ENCODE data around the gene LGSN. TPM values are rescaled to one million over a fixed set of nuclear protein-coding genes. Genes with fewer than 3 reads are reported as not detected.

Gene LGSN
- total and polyA plus RNA-seq, 12 donors, result 0.03 to 1.3 (median 0.11) TPM; not detected in 8

- H3K27me3 ChIP-seq, result peaks cover 2% of the 10 kb centered on the region
- no peaks in the 10 kb centered on the region for H3K36me3 ChIP-seq (replicated peaks in 1 of 2)
- no peak for DNase-seq
- TF ChIP-seq, protein P1, sequence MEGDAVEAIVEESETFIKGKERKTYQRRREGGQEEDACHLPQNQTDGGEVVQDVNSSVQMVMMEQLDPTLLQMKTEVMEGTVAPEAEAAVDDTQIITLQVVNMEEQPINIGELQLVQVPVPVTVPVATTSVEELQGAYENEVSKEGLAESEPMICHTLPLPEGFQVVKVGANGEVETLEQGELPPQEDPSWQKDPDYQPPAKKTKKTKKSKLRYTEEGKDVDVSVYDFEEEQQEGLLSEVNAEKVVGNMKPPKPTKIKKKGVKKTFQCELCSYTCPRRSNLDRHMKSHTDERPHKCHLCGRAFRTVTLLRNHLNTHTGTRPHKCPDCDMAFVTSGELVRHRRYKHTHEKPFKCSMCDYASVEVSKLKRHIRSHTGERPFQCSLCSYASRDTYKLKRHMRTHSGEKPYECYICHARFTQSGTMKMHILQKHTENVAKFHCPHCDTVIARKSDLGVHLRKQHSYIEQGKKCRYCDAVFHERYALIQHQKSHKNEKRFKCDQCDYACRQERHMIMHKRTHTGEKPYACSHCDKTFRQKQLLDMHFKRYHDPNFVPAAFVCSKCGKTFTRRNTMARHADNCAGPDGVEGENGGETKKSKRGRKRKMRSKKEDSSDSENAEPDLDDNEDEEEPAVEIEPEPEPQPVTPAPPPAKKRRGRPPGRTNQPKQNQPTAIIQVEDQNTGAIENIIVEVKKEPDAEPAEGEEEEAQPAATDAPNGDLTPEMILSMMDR (IDR thresholded peaks at IDR 0.05), result no peak
- no peak for TF ChIP-seq POLR2A (IDR thresholded peaks at IDR 0.05)
- 83 to 91% (median 89%) methylated on average over 6 of the region's 6 CpGs for WGBS, 4 donors
- H3K9me3 ChIP-seq (replicated peaks in 1 of 3), result no peaks in the 10 kb centered on the region
- no peak overlapping the region for H3K4me3 ChIP-seq
- H3K27ac ChIP-seq, result no peak overlapping the region
- H3K4me1 ChIP-seq (replicated peaks in 1 of 2), result no peaks in the 10 kb centered on the region
- intact Hi-C loops (cut with DNase I), result no loop called here
Observed at GRCh38 chr6:63290492-63291058, 29.2 kb downstream of the LGSN start.

- intact Hi-C loops (cut with DNase I), result no loop called here
- no peak for TF ChIP-seq POLR2A (IDR thresholded peaks at IDR 0.05)
- TF ChIP-seq, protein P1 (IDR thresholded peaks at IDR 0.05), result no peak
Observed at GRCh38 chr6:63289269-63289872, 30.4 kb downstream of the LGSN start.

GRCh38 chr6:63280639-63281180, 39.1 kb downstream of the LGSN start:
- H3K36me3 ChIP-seq (replicated peaks in 1 of 2), result no peaks in the 10 kb centered on the region
- no peaks in the 10 kb centered on the region for H3K4me1 ChIP-seq (replicated peaks in 1 of 2)
- H3K27ac ChIP-seq, result no peak overlapping the region
- no peaks in the 10 kb centered on the region for H3K9me3 ChIP-seq (replicated peaks in 1 of 3)
- H3K4me3 ChIP-seq, result no peak overlapping the region
- no peak for DNase-seq
- H3K27me3 ChIP-seq, result no peaks in the 10 kb centered on the region
- intact Hi-C loops (cut with DNase I), result no loop called here
- no peak for TF ChIP-seq POLR2A (IDR thresholded peaks at IDR 0.05)
- TF ChIP-seq, protein P1 (IDR thresholded peaks at IDR 0.05), result no peak
- 64 to 80% (median 67%) methylated on average over 3 of the region's 3 CpGs for WGBS, 4 donors

More at GRCh38 chr6:63289269-63289872, 30.4 kb downstream of the LGSN start:
- no peaks in the 10 kb centered on the region for H3K27me3 ChIP-seq
- H3K4me3 ChIP-seq, result no peak overlapping the region
- H3K4me1 ChIP-seq (replicated peaks in 1 of 2), result no peaks in the 10 kb centered on the region
- no peak for DNase-seq
- H3K9me3 ChIP-seq (replicated peaks in 1 of 3), result no peaks in the 10 kb centered on the region
- no peaks in the 10 kb centered on the region for H3K36me3 ChIP-seq (replicated peaks in 1 of 2)
- no peak overlapping the region for H3K27ac ChIP-seq
- 77 to 83% (median 81%) methylated on average over 4 of the region's 4 CpGs for whole genome bisulfite sequencing, 4 donors

DNA sequence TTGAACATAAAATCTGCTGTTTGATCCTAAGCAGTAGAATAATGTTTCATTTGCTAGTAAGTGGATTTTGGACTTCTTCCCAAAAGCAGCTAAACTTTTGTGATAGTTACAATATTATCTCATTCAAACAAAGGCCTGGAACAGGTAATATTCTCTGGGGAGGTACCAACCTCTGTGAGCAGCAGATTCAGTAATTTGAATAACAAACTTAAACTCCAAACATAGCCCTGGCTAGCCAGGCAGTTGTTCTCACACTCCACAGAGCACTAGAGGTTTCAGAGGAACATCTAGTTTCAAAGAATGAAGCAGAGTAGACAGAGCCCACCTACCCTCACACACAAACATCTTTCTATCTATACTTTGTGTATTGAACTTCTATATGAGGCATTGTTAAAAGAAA, 40.9 kb downstream of the LGSN start:
- intact Hi-C loops (cut with DNase I), result no loop called here
- no peaks in the 10 kb centered on the region for H3K4me1 ChIP-seq (replicated peaks in 1 of 2)
- no peak for DNase-seq
- no peak overlapping the region for H3K4me3 ChIP-seq
- H3K27ac ChIP-seq, result no peak overlapping the region
- no peaks in the 10 kb centered on the region for H3K27me3 ChIP-seq
- no peaks in the 10 kb centered on the region for H3K36me3 ChIP-seq (replicated peaks in 1 of 2)
- H3K9me3 ChIP-seq (replicated peaks in 1 of 3), result no peaks in the 10 kb centered on the region
- TF ChIP-seq POLR2A (IDR thresholded peaks at IDR 0.05), result no peak
- TF ChIP-seq, protein P1 (IDR thresholded peaks at IDR 0.05), result no peak
